ENCODE measurements around the gene NOP10.
"Not testable (repeated sequence)": the region's sequence is repeated elsewhere in the genome, so short reads cannot be mapped to it uniquely, and the experiment has no call there.

The NOP10 gene

DNA sequence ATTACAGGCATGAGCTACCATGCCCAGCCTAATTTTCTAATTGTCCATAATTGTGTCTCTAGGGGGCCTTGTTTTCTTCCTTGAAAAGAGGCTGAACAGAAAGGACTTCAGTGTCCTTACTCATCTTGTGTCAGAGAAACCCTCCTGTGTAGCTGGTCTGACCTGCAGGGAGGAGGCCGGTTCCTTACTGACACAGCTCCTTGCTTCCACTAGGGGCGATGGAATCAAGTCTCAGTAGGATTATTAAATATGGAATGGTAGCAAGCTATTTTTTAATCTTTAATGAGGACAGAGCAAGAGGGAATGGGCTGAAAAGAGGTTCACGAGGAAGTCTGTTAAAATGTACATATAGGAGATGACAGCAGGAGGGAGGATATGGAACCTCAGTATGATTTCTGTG is 15.4 kb upstream of the NOP10 start:
- DNase-seq (ENCODE audit: low spot score) = peak; percentile 30

DNA sequence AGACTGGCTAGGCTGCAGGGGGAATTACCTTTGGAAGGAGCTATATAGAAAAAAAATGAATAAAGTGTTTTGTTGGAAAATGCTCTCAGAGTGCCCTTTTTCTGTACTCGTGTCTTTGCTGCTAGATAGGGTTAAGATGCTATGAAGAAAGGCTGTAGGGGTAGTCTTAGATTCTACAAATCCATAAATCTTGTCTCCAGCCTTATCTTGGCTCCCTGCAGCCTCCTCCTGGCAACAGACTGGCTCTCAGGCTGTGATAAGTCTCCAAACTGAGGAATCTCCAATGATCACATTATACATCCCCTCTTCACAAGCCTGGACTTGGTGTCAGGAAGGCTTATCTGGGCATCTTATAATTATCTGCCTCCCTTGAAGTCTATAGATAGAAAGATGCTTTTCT is 14.7 kb upstream of the NOP10 start:
- no peak for DNase-seq (ENCODE audit: low spot score)

DNA sequence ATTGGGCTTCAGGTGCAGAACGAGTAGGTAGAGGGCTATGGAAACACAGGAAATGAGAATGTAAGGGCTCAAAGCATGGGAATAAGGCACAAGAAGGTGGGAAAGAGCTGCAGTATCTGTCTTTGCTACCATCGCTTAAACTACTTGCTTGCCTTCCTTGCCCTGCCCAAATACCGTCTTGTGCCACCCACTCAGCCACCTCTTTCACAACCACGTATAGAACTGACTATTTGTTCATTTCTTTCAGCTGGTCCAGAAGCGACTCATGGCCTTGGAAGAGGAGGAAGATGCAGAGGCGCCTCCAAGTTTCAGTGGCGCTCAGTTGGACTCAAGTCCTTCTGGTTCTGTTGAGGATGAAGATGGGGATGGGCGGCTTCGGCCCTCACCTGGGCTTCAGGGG is 12.3 kb upstream of the NOP10 start:
- DNase-seq (ENCODE audit: low spot score) = no peak

GRCh38 chr15:34354286-34354685 is 11.3 kb upstream of the NOP10 start:
- DNase-seq (ENCODE audit: low spot score) = no peak

DNA sequence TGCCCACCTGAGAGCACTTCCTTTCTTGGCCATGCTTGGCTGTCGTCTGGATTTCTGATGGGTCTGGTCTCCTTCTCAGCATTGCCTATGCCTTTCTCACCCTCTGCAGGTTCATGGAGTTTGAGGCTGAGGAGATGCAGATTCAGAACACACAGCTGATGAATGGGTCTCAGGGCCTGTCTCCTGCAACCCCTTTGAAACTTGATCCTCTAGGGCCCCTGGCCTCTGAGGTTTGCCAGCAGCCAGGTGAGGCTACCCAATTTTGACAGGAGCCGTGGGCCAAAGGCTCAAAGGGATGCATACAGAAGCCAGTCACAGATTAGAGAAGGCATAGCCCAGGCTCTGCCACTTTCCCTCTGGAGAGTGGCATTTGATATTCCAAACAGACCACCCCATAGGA is 10.7 kb upstream of the NOP10 start:
- no peak for DNase-seq (ENCODE audit: low spot score)

DNA sequence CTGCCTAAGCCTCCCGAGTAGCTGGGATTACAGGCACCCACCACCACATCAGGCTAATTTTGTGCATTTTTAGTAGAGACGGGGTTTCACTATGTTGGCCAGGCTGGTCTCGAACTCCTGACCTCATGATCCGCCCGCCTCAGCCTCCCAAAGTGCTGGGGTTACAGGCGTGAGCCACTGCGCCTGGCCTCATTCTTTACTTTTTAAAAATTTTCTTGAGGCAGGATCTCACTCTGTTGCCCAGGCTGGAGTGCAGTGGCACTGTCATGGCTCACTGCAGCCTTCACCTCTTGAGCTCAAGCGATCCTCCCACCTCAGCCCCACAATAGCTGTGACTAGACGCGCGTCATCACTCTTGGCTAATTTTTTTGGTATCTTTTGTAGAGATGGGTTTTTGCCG is 10.1 kb upstream of the NOP10 start:
- not testable (repeated sequence) for DNase-seq (ENCODE audit: low spot score)

- no peak for DNase-seq (ENCODE audit: low spot score)
Measured at GRCh38 chr15:34349769-34350168, 6.8 kb upstream of the NOP10 start.

DNA sequence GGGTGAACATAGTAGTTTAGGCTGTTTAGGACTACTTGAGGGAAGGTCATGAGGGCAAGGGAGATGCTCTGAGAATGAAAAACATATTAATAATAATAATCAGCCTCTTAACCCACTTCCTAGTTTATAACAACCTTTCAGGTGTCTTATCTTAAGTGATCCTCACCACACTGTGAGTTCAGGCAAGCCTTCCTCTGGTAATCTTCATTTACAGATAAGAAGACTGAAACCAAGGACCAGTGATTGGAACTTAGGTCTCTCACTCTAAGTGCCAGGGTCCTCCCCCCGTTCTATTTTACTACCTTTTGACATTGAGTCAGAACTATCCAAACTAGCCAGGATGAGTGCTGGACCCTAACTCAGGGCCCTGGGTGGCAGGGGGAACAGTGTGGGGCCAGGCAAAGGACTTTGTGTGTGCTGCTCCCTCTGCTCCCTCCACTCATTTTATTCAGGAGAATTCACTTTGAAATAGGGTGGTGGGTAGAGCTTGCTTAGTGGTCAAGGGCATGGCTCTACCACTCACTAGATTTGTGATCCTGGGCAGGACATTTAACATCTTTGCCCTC is 5.9 kb upstream of the NOP10 start:
- DNase-seq (ENCODE audit: low spot score) = no peak

DNA sequence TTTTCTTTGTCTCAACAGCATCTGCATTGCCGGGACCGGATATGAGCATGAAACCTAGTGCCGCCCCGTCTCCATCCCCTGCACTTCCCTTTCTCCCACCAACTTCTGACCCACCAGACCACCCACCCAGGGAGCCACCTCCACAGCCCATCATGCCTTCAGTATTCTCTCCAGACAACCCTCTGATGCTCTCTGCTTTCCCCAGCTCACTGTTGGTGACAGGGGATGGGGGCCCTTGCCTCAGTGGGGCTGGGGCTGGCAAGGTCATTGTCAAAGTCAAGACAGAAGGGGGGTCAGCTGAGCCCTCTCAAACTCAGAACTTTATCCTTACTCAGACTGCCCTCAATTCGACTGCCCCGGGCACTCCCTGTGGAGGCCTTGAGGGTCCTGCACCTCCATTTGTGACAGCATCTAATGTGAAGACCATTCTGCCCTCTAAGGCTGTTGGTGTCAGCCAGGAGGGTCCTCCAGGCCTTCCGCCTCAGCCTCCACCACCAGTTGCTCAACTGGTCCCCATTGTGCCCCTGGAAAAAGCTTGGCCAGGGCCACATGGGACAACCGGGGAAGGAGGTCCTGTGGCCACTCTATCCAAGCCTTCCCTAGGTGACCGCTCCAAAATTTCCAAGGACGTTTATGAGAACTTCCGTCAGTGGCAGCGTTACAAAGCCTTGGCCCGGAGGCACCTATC is 5.2 kb upstream of the NOP10 start:
- DNase-seq (ENCODE audit: low spot score) = no peak

GRCh38 chr15:34342213-34342736 is 661 bp downstream of the NOP10 start:
- not testable (repeated sequence) for DNase-seq (ENCODE audit: low spot score)

DNA sequence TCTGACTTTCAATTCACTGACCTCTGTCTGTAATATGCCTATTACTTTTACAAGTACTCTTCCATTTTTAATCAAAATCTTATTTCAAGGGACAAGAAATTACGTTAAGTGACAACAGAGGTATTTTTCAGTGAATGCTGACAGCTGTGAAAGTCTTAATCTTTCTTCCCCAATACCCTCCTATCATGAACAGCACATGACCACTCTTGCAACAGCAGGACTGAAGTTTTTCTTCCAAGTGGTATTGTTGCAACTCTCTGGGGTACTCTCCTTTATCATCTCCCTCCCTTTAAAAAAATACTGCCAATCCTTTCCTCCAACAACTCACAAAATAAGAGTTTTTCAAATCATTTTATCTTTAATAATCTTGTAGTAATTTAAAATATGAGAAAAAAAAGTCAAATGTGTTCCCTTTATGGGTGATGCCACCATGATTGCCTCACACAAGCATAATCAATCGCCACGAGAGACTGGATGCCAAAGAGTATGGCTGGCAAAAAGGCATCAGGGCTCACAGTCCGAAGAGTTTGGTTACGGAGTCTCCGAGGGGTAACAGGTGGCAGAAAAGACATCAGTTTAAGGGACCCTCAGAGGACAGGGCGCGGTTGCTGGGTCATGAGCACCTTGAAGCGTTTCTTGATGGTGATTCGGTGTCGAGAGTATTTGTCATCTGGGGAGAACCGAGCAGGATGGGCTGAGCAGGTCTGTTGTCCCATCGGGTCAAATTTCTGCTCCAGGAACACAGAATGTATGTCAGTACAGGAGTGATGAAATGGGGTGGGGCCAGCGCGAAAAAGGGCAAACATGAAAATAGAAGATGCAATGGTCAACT is 1.3 kb downstream of the NOP10 start:
- no peak for DNase-seq (ENCODE audit: low spot score)

- no peak for DNase-seq (ENCODE audit: low spot score)
Measured at GRCh38 chr15:34339946-34340345, 3.0 kb downstream of the NOP10 start.

DNA sequence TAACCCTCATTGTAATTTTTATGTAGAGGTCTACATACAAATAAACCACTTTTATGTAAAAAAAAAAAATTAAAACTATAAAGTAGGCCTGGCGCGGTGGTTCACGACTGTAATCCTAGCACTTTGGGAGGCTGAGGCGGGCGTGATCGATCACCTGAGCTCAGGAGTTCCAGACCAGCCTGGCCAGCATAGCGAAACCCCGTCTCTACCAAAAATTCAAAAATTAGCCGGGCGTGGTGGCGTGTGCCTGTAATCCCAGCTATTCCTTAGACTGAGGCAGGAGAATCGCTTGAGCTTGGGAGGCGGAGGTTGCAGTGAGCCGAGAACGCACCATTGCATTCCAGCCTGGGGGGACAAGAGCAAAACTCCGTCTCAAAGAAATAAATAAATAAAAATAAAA is 4.6 kb downstream of the NOP10 start:
- no peak for DNase-seq (ENCODE audit: low spot score)

DNA sequence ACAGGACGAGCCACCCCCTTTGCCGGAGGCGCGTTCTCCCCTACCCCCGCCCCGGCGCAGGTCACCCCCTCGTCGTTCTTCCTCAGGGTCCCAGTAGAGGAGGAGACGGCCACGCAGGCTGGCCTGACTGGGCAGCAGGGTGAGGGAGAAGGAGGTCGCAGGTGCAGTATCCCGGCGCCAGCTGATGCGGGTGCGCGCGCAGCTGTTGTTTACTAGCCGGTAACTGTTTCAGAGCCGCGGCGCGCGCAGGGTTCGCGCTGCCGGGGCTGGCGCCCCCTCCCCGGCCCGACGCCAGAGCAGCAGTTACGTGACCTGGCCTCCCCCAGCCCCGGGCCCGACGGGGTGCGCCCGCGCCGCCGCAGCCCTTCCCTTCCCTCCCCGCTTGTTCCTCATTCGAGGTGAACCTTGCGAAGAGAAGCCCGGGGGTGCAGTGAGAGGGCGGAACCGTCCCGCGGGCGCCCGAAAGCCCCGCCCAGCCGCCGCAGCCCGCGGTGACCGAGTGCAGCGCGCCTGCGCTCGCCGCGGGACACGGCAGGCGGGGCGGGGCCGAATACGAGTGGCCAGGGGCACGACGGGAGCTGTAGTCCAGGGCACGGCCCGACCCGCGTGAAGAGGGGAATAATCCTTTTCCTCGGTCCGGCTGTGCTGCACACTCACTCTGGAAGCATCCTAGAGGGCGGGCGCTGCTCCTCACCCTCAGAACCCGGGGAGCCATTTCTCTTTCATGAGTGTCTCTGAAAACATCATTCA is 5.2 kb downstream of the NOP10 start, which contains the start of gene SLC12A6:
SLC12A6 (minus strand) TSS at position 225 of the 750 bp plus-strand sequence. CDS start 1,101 bp downstream, outside the sequence.
- peak; percentile 99 for DNase-seq (ENCODE audit: low spot score)

DNA sequence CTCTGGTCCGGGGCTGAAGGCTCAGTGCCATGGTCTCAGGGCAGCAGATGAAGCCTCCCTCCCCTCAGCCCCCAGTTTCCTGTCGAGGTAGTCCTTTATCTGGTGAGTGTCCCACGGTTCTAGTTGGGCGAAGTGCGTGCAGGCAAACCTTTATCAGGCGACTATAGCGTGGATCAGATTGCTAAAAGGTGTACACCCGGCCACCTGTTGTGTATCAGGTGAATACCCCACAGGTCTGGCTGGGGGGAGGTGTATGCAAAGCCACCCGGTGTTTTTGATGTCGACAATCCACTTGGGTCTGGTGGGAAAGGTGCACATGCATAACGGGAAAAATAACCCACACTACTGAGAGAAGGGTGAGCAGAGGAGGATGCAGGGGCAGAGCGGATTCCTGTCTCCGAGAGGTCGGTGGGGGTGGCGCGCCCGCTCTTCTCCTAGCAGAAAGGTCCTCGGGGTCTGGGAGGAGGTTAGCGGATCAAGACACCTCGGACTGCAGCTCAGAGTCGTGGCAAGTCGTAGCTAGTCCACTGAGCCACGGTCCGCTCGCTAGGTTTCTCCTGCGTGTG is 5.9 kb downstream of the NOP10 start:
- peak; percentile 17 for DNase-seq (ENCODE audit: low spot score)

GRCh38 chr15:34336231-34336990 is 6.5 kb downstream of the NOP10 start:
- DNase-seq (ENCODE audit: low spot score) = no peak

GRCh38 chr15:34335176-34336032 is 7.5 kb downstream of the NOP10 start:
- DNase-seq (ENCODE audit: low spot score) = no peak

DNA sequence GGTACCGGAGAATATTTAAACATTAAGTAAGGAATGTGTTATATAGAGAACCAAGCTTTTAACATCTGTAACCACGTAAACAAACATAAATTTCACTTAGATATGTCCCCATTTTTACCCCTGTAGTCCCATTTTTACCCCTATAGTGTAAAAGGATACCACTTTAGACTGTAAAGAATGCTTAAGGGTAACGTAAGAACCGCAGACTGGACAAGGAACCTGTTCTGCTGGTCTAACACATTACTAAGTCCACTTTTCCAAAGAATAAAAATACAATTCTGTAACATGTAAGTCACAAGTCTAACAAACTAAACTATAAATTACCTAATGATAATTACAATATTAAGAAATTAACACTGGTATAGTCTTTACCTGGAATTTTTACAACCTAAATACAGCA is 8.3 kb downstream of the NOP10 start:
- no peak for DNase-seq (ENCODE audit: low spot score)

DNA sequence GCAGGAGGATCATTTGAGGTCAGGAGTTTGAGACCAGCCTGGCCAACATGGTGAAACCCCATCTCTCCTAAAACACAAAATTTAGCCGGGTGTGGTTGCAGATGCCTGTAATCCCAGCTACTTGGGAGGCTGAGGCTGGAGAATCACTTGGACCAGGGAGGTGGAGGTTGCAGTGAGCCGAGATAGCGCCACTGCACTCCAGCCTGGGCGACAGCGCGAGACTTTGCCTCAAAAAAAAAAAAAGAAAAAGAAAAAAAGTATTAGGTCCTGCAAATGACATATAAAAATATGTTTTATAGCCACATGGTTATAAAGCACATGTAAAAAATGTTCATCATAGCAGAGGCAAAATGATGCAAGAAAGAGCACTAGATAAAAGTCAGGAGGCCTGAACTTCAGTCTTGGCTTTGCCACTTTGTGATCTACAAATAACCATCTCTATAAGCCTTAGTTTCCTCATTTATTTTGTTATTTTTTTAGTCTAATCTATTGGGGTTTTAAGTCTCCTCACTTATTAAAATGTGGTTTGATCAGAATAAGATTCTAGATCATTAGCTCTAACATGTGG is 10.3 kb downstream of the NOP10 start:
- DNase-seq (ENCODE audit: low spot score) = no peak

DNA sequence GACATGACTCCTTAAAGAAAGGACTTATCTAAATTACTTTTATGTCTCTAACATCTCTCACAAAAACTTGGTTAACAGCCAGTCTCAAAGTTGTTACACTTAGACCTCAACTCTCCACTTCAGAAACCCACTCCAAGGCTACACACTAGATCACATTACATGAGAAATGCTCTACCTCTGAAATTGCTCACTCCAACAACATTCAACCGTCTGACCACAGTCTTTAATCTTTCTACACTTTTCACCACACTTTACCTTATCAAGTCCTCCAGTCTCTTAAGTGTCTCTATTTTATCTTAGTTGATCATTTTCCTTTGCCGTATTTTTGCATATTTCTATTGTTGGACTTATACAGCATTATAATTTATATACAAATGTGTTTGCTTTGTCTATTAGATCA is 11.1 kb downstream of the NOP10 start:
- no peak for DNase-seq (ENCODE audit: low spot score)

All from AG20443 (cell line).